ENCODE results near the gene SLC43A2.

Gene SLC43A2

GRCh38 chr17:1562176-1562643 lies 66.4 kb downstream of the SLC43A2 start:
- DNase-seq (ENCODE audit: low read depth in 2 of 2) = no peak

GRCh38 chr17:1561420-1562175 lies 67.0 kb downstream of the SLC43A2 start:
- DNase-seq (ENCODE audit: low read depth in 2 of 2) = no peak

- DNase-seq (ENCODE audit: low read depth in 2 of 2) = no peak
Measured at GRCh38 chr17:1560858-1561355, 67.7 kb downstream of the SLC43A2 start.

- DNase-seq (ENCODE audit: low read depth in 2 of 2) = no peak
Measured at GRCh38 chr17:1560101-1560857, 68.4 kb downstream of the SLC43A2 start.

GRCh38 chr17:1559047-1560043 lies 69.3 kb downstream of the SLC43A2 start:
- DNase-seq (ENCODE audit: low read depth in 2 of 2) = no peak

- no peak for DNase-seq (ENCODE audit: low read depth in 2 of 2)
Measured at GRCh38 chr17:1558401-1558800, 70.2 kb downstream of the SLC43A2 start.

- no peak for DNase-seq (ENCODE audit: low read depth in 2 of 2)
Measured at GRCh38 chr17:1557355-1558095, 71.1 kb downstream of the SLC43A2 start.

- DNase-seq (ENCODE audit: low read depth in 2 of 2) = no peak
Measured at GRCh38 chr17:1555651-1556471, 72.8 kb downstream of the SLC43A2 start.

- no peak for DNase-seq (ENCODE audit: low read depth in 2 of 2)
Measured at GRCh38 chr17:1554751-1555540, 73.7 kb downstream of the SLC43A2 start.

- DNase-seq (ENCODE audit: low read depth in 2 of 2) = no peak
Measured at GRCh38 chr17:1553354-1554266, 75.0 kb downstream of the SLC43A2 start.

- no peak for DNase-seq (ENCODE audit: low read depth in 2 of 2)
Measured at GRCh38 chr17:1552932-1553331, 75.7 kb downstream of the SLC43A2 start.

GRCh38 chr17:1551741-1552140 lies 76.9 kb downstream of the SLC43A2 start:
- DNase-seq (ENCODE audit: low read depth in 2 of 2) = no peak

- no peak for DNase-seq (ENCODE audit: low read depth in 2 of 2)
Measured at GRCh38 chr17:1548032-1548431, 80.6 kb downstream of the SLC43A2 start.

GRCh38 chr17:1546292-1546922 lies 82.2 kb downstream of the SLC43A2 start:
- DNase-seq (ENCODE audit: low read depth in 2 of 2) = no peak

- DNase-seq (ENCODE audit: low read depth in 2 of 2) = no peak
Measured at GRCh38 chr17:1545618-1546017, 83.0 kb downstream of the SLC43A2 start.

- no peak for DNase-seq (ENCODE audit: low read depth in 2 of 2)
Measured at GRCh38 chr17:1542316-1542715, 86.3 kb downstream of the SLC43A2 start.

GRCh38 chr17:1541367-1541904 lies 87.2 kb downstream of the SLC43A2 start:
- no peak for DNase-seq (ENCODE audit: low read depth in 2 of 2)

All from activated CD8-positive, alpha-beta memory T cell treated with anti-CD3 and anti-CD28 coated beads for 4 hours (primary cell).